Omental fat pad (tissue), 4 donors: Measurements from ENCODE around the gene P2RY2. TPM values are rescaled to one million over a fixed set of nuclear protein-coding genes. Genes with fewer than 3 reads are reported as not detected.
"Not testable (repeated sequence)": the region's sequence is repeated elsewhere in the genome, so short reads cannot be mapped to it uniquely, and the experiment has no call there.

Experiments
- ATAC-seq: fragments of 150-250 bp; one replicate; pipeline ENCODE4 v1.9.1; 2016; ENCODE audit warnings: mild to moderate bottlenecking, moderate library complexity; ENCODE audit not compliant: low FRiP score
- DNase-seq: peaks from one replicate; pipeline ENCODE4 v3.0.0-alpha.2; 2019; ENCODE audit warnings: low spot score
- total RNA-seq, 4 donors: library from RNA; depleted of rRNA; stranded (reverse); fragments of >200 nt; gene quantifications; one replicate each; pipeline ENCODE4 v1.1.0, GENCODE V29; 2016
- TF ChIP-seq, protein P1 (sequence below), 3 donors: fragments of 450-650 bp; IDR thresholded peaks; one replicate each; pipeline ENCODE4 v1.5.1; 2016 to 2017; ENCODE audit warnings: antibody characterized with exemption in 3 of 3, mild to moderate bottlenecking in 3 of 3, moderate library complexity in 2 of 3

P2RY2 gene
- total RNA-seq, 4 donors from 2014 or later: 0.47 to 1.1 (median 0.64) TPM

DNA sequence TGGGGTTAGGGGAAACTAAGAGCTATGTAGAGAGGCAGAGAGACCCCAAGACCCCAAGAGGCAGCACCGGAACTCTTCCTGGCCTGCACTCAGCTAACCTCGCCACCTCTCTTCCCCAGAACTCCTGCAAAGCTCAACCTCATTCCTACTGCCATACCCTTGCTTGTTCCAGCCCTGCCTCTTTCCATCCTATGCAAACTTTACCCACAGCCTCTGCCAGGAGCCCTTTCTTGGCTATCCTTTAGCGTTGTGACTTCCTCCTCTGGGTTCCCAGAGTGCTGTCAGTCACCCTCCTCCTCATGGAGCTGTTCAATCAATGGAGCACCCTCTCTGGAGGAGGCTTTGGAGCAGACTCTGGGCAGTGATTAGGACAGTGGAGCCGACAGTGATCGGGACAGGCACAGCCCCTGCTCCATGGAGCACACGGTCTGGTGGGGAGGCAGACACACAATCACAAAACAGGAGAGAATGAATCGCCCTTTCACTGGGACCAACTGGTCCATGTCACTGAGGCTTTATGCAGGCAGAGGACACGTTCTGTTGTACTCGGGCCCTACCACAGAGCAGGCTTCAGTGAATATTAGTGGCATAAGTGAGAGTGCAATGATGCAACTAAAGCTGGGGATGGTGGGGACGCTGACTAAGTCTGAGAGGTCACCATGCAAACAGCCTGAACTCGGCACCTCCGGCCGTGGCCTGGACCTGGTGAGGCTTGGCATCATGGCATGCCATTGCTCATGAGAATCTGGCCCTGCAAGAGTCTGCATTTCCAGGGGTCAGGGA is 24.6 kb upstream of the P2RY2 start:
- DNase-seq (no peak), ATAC-seq (no peak)
- TF ChIP-seq, protein P1, sequence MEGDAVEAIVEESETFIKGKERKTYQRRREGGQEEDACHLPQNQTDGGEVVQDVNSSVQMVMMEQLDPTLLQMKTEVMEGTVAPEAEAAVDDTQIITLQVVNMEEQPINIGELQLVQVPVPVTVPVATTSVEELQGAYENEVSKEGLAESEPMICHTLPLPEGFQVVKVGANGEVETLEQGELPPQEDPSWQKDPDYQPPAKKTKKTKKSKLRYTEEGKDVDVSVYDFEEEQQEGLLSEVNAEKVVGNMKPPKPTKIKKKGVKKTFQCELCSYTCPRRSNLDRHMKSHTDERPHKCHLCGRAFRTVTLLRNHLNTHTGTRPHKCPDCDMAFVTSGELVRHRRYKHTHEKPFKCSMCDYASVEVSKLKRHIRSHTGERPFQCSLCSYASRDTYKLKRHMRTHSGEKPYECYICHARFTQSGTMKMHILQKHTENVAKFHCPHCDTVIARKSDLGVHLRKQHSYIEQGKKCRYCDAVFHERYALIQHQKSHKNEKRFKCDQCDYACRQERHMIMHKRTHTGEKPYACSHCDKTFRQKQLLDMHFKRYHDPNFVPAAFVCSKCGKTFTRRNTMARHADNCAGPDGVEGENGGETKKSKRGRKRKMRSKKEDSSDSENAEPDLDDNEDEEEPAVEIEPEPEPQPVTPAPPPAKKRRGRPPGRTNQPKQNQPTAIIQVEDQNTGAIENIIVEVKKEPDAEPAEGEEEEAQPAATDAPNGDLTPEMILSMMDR (IDR thresholded peaks at IDR 0.05): no peak

DNA sequence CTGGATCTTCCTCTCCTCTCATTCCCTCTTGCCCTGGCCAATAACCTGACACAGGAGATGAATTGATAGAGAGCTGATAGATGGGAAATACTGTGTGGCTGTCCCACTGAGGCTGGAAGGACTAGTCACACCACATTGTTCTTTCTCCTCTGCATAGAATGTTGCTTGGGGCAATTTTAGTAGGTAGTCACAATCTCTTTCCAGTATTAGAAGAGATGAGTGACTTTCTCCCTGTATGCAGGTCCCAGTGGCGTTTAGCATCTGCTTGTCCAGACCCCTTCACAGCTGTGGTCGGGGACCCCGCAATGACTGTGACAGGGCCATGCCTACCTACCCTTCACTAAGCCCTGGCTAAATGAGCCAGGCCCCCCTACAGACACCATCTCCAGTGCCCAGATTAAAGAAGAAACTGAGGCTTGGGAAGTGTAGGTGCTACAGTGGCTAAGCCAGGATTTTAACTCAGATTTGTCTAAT is 24.0 kb upstream of the P2RY2 start:
- DNase-seq: no peak
- ATAC-seq: no peak
- TF ChIP-seq, protein P1 (IDR thresholded peaks at IDR 0.05): no peak

DNA sequence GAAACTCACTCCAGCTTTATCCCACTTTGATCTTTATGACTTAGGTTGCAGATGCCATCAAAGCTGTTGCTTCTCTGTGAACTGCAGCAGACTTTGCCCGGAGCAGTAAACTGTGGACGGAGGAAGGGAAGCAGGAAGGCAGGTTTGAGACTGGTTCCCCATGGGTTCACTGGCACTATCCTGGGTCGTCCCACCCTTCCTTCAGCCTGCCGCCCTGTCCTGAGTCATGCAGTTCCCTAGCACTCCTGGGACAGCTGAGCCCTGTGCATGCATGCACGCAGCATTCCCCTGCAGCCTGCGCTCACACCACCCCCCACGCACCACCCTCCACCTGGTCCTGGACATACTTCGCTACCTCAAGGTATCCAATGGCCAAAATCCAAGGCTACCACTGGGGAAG is 23.5 kb upstream of the P2RY2 start:
- DNase-seq (no peak), ATAC-seq (no peak)
- TF ChIP-seq, protein P1 (IDR thresholded peaks at IDR 0.05): no peak

DNA sequence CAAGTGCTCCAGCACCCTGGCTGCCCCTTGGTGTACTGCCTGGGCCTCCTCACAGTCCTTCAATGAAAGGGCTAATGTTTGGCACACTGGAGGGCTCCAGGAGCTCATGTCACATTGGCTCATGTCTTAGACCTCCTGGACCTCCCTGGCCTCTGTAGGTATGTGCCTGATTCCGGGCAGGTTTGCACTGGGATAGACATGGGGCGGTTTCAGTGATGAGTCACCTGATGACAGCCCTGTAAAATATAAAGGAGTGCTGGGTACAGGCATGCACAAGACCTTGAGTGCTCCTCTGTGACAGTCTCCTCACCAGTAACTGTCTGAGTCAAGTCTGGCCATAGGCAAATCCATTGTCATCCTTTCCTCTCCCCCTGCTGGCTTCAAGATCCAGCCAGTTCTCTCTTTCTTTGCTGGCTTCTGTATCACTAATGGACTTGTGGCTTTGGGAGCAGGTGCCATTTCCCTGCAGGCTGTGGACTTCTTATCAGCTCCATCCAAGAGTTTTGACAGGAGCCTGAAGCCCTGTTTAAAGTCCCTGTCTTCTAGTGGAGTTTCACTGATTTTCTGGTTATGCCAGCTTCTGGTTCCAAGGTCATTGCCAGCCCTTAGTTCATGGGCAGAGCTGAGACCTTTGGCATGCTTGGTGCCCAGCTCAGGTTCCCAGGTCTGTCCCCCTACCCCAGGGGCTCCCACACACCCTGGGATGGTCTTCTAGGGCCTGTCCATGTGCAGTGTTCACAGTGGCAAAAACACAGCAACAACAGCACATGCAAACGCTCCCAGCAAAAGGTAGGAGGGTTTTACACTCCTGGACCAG is 22.7 kb upstream of the P2RY2 start:
- ATAC-seq: no peak
- TF ChIP-seq, protein P1 (IDR thresholded peaks at IDR 0.05): no peak
- no peak for DNase-seq

DNA sequence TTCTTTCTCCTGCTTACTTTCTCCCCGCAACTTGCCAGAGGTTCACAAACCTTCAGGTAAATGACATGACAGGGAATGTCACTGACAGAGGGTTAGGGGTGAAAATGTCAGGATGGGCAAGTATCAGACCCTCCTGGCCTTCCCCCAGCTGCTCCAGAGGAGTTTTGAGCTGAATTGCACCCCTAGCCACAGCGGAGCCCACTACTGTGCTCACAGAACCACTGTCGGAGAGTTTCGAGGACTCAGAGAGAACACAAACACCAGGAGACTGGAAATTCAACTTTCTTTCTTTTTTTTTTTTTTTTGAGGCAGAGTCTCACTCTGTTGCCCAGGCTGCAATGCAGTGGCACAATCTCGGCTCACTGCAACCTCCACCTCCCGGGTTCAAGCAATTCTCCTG is 21.5 kb upstream of the P2RY2 start:
- DNase-seq: no peak
- ATAC-seq: no peak
- TF ChIP-seq, protein P1 (IDR thresholded peaks at IDR 0.05): no peak

DNA sequence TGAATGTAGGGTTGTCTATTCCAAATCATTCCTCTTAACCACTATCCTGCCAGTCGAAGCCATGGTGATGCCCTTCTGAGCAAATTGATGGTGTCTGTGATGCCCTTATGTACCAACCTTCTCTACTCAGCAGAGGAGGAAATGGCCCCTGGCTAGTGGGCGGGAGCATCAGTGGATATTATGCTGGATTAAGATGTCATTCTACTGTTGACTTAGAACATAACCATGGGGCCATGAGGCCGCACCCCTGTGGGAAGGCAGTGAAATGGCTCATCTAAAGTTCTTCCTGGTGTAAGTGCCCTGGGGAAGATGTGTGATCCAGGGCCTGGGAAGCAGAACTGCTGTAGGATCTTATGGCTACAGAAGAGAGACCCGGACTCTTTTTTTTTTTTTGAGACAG is 20.7 kb upstream of the P2RY2 start:
- ATAC-seq (no peak), DNase-seq (no peak)

DNA sequence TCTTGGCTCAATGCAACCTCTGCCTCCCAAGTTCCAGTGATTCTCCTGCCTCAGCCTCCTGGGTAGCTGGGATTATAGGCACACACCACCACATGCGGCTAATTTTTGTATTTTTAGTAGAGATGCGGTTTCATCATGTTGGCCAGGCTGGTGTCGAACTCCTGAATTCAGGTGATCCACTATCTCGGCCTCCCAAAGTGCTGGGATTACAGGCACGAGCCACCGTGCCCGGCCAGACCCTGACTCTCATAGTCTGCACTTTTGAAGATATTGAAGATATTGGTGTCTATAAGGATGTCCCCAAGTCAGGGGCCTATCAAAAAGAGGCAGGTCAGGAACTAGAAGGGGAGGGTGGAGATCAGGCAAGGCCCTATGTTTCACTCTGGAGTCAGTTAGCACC is 20.3 kb upstream of the P2RY2 start:
- not testable (repeated sequence) for ATAC-seq, DNase-seq

More for the DNA sequence above, 20.7 kb upstream of the P2RY2 start:
- TF ChIP-seq, protein P1 (IDR thresholded peaks at IDR 0.05): no peak
